ENCODE data around the gene ATF2. TPM values are rescaled to one million over a fixed set of nuclear protein-coding genes. Genes with fewer than 3 reads are reported as not detected.

The ATF2 gene
- total and polyA plus RNA-seq, 2 of the 4 experiments (the other 2 are of a cell fraction) = 23.2 to 60.0 TPM

GRCh38 chr2:175080479-175080878, 87.5 kb downstream of the ATF2 start:
- no peak overlapping the region for H3K4me3 ChIP-seq (ENCODE audit: insufficient read depth, low read depth, low read length)
- H2AFZ ChIP-seq (replicated peaks; ENCODE audit: low read length, poor library complexity) = no peak overlapping the region
- no peak overlapping the region for H3K27ac ChIP-seq (ENCODE audit: insufficient read depth, low read length)
- no peaks in the 10 kb centered on the region for H3K27me3 ChIP-seq (ENCODE audit: control insufficient read depth, insufficient read depth, low read length)
- no peaks in the 10 kb centered on the region for H4K20me1 ChIP-seq (ENCODE audit: insufficient read depth, low read length)
- H3K36me3 ChIP-seq (ENCODE audit: control insufficient read depth, insufficient read depth, low read length) = peaks cover 13% of the 10 kb centered on the region
- dilution Hi-C loops (cut with HindIII; ENCODE audit: low sequenced_read_pairs, unreplicated experiment) (no loop called here), in situ Hi-C loops (cut with MboI; ENCODE audit: low sequenced_read_pairs) (no loop called here), intact Hi-C loops (cut with micrococcal nuclease) (no loop called here)
- no peaks in the 10 kb centered on the region for H3K9me1 ChIP-seq (ENCODE audit: insufficient read depth, low read length)
- H3K79me1 ChIP-seq (ENCODE audit: low read depth in 1 of 2, low read length in 2 of 2) = 0 out of 4 replicates have a peak, but pooled peaks cover 0 to 4% of the 10 kb centered on the region in 2 experiments
- H2BK20ac ChIP-seq (ENCODE audit: low read depth, low read length) = no peak overlapping the region
- ATAC-seq (ENCODE audit: low read depth) (no peak), DNase-seq (no peak)
- no peaks in the 10 kb centered on the region for H3K4me1 ChIP-seq (ENCODE audit: control insufficient read depth, insufficient read depth, low read length)
- H3K23ac ChIP-seq (ENCODE audit: low read depth, low read length) = no peak overlapping the region
- H2AK9ac ChIP-seq (replicated peaks; ENCODE audit: low read depth, low read length, poor library complexity) = no peak overlapping the region
- no peak overlapping the region for H3K4me2 ChIP-seq (ENCODE audit: low read depth, low read length)
- H2BK15ac ChIP-seq (ENCODE audit: low read depth, low read length) = no peak overlapping the region
- no peak overlapping the region for H4K8ac ChIP-seq (ENCODE audit: low read depth in 2 of 2, low read length in 2 of 2)
- H3K9me3 ChIP-seq (ENCODE audit: control insufficient read depth, insufficient read depth, low read length) = no peaks in the 10 kb centered on the region
- POLR2A ChIA-PET (ENCODE audit: unreplicated experiment) = no interaction called here
- no CpG with 5 or more reads among the region's 3 CpGs for WGBS, 2 experiments (ENCODE audit: extremely low coverage in 2 of 2, insufficient read length in 1 of 2)
- no peak overlapping the region for H3K56ac ChIP-seq (ENCODE audit: extremely low read depth, insufficient read depth, low read length)
- no peak overlapping the region for H2BK5ac ChIP-seq (ENCODE audit: low read depth, low read length, poor library complexity, severe bottlenecking)
- no peak overlapping the region for H4K91ac ChIP-seq (ENCODE audit: insufficient read depth, low read depth, low read length)
- H2AK5ac ChIP-seq (ENCODE audit: low read depth, low read length) = no peak overlapping the region
- no peak overlapping the region for H3K18ac ChIP-seq (ENCODE audit: low read depth, low read length)
- H3K9ac ChIP-seq (ENCODE audit: low read depth, low read length) = no peak overlapping the region
- BruUV-seq (replicated peaks) = no TSS peak
- H4K5ac ChIP-seq (ENCODE audit: low read depth, low read length) = no peak overlapping the region
- TF ChIP-seq MAZ (IDR thresholded peaks at IDR 0.05; ENCODE audit: borderline replicate concordance, low read depth, low read length) (no peak), CHD1 (IDR thresholded peaks at IDR 0.05; ENCODE audit: low read depth, low read length) (no peak)
- no peak overlapping the region for H2BK120ac ChIP-seq (ENCODE audit: low read depth, low read length)
- CTCF ChIA-PET = interaction anchor here (0.9 kb wide), 1 partner anchor 34 kb away, joined by 3 read pairs; no protein-coding TSS in a partner anchor
- no peak overlapping the region for H3K4ac ChIP-seq (ENCODE audit: low read depth, low read length)
- H3K14ac ChIP-seq (replicated peaks; ENCODE audit: low read depth, low read length) = no peak overlapping the region

Data from IMR-90 (cell line).